ENCODE measurements around the gene UTP4. TPM values are rescaled to one million over a fixed set of nuclear protein-coding genes. Genes with fewer than 3 reads are reported as not detected.

Gene UTP4
- total RNA-seq, 1 experiment from 2014 or later = 125 TPM

DNA sequence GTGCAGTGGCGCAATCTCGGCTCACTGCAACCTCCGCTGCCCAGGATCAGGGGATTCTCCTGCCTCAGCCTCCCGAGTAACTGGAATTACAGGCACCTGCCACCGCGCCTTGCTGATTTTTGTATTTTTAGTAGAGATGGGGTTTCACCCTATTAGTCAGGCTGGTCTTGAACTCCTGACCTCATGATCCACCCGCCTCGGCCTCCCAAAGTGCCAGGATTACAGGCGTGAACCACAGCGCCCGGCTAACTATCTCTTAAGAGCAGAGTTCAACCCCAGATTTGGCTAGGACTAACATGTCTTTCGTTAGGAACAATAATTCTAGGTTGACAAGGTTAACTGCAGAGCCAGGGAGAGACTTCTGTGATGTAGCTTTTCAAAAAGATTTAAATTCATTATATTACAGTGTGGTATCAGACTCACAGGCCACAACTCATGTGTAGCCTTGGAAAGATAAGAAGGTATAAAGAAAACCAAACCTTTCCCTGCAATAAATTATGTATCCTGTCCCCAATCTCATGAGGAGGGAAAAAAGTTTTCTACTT, 4.4 kb upstream of the UTP4 start:
- Histone ChIP-seq H3K79me2 (ENCODE audit: insufficient read depth, low read length) (peaks cover 98% of the 10 kb centered on the region), H3K27me3 (ENCODE audit: insufficient read depth, low read length) (no peaks in the 10 kb centered on the region), H3K9ac (ENCODE audit: low read length) (no peak overlapping the region), H4K20me1 (ENCODE audit: insufficient read depth) (no peaks in the 10 kb centered on the region), H3K9me3 (ENCODE audit: control insufficient read depth in 1 of 2, insufficient read depth in 1 of 2, low read depth in 1 of 2, low read length in 2 of 2) (no peaks in the 10 kb centered on the region), H3K27ac (ENCODE audit: low read depth, low read length) (no peak overlapping the region), H2AFZ (ENCODE audit: low read depth, low read length, poor library complexity, severe bottlenecking) (no peak overlapping the region), H3K4me2 (ENCODE audit: low read length) (no peak overlapping the region), H3K36me3 (ENCODE audit: control insufficient read depth in 1 of 2, insufficient read depth in 2 of 2, low read length in 2 of 2) (peaks cover 0 to 10% of the 10 kb centered on the region in 2 experiments; a peak in 3 of 4 replicates), H3K9me2 (ENCODE audit: insufficient read depth) (no peaks in the 10 kb centered on the region), H3K4me3 (replicated peaks in 1 of 2; ENCODE audit: low read depth in 1 of 2, low read length in 2 of 2) (no peak overlapping the region), H3K4me1 (ENCODE audit: control insufficient read depth in 1 of 2, insufficient read depth in 2 of 2, low read length in 2 of 2) (peaks cover 5 to 17% of the 10 kb centered on the region in 2 experiments; a peak in 3 of 4 replicates)
- ChIA-PET CTCF (interaction anchor here (1.1 to 1.2 kb wide), 2 partner anchors 15 to 281 kb away, joined by 3 to 8 read pairs; no protein-coding TSS in a partner anchor), RAD21 (ENCODE audit: low non-redundant PET in 1 of 2, low total read pairs in 2 of 2, uncharacterized antibody in 2 of 2, unreplicated experiment in 2 of 2) (interaction anchor here in 1 of 2 experiments (0.6 kb wide), 1 partner anchor 16 kb away, joined by 3 read pairs; no protein-coding TSS in a partner anchor), POLR2A (no interaction called here)
- no peak for ATAC-seq
- intact Hi-C loops (cut with micrococcal nuclease) = loop anchor here (10.0 kb wide), 1 partner anchor 603 kb away; no protein-coding TSS in a partner anchor
- no TSS peak for BruUV-seq (replicated peaks)
- DNase-seq (ENCODE audit: low read depth, low spot score) = no peak
- TF ChIP-seq CEBPB (IDR thresholded peaks at IDR 0.05; ENCODE audit: low read depth) (no peak), EZH2 (IDR thresholded peaks at IDR 0.05) (no peak), EZH2phosphoT487 (IDR thresholded peaks at IDR 0.05; ENCODE audit: borderline replicate concordance) (no peak), JUND (IDR thresholded peaks at IDR 0.05) (no peak), ELF1 (IDR thresholded peaks at IDR 0.05; ENCODE audit: borderline replicate concordance, low read depth) (no peak), CBX3 (IDR thresholded peaks at IDR 0.05; ENCODE audit: low read depth) (no peak), POLR2AphosphoS5 (IDR thresholded peaks at IDR 0.05; ENCODE audit: low read depth, low read length) (no peak), POLR2A (IDR thresholded peaks at IDR 0.05; ENCODE audit: borderline replicate concordance, extremely low read depth, insufficient read depth, insufficient read length) (no peak), FOSL1 (IDR thresholded peaks at IDR 0.05; ENCODE audit: low read depth) (no peak), YY1 (IDR thresholded peaks at IDR 0.05; ENCODE audit: extremely low read depth, insufficient replicate concordance, low read depth, low read length) (no peak), SP1 (IDR thresholded peaks at IDR 0.05; ENCODE audit: low read depth) (no peak), RAD21 (IDR thresholded peaks at IDR 0.05; ENCODE audit: low read depth) (no peak)
- TF ChIP-seq, protein P1, sequence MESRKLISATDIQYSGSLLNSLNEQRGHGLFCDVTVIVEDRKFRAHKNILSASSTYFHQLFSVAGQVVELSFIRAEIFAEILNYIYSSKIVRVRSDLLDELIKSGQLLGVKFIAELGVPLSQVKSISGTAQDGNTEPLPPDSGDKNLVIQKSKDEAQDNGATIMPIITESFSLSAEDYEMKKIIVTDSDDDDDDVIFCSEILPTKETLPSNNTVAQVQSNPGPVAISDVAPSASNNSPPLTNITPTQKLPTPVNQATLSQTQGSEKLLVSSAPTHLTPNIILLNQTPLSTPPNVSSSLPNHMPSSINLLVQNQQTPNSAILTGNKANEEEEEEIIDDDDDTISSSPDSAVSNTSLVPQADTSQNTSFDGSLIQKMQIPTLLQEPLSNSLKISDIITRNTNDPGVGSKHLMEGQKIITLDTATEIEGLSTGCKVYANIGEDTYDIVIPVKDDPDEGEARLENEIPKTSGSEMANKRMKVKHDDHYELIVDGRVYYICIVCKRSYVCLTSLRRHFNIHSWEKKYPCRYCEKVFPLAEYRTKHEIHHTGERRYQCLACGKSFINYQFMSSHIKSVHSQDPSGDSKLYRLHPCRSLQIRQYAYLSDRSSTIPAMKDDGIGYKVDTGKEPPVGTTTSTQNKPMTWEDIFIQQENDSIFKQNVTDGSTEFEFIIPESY (IDR thresholded peaks at IDR 0.05; ENCODE audit: extremely low read depth, insufficient replicate concordance, low read length) = no peak
- TF ChIP-seq, protein P2, sequence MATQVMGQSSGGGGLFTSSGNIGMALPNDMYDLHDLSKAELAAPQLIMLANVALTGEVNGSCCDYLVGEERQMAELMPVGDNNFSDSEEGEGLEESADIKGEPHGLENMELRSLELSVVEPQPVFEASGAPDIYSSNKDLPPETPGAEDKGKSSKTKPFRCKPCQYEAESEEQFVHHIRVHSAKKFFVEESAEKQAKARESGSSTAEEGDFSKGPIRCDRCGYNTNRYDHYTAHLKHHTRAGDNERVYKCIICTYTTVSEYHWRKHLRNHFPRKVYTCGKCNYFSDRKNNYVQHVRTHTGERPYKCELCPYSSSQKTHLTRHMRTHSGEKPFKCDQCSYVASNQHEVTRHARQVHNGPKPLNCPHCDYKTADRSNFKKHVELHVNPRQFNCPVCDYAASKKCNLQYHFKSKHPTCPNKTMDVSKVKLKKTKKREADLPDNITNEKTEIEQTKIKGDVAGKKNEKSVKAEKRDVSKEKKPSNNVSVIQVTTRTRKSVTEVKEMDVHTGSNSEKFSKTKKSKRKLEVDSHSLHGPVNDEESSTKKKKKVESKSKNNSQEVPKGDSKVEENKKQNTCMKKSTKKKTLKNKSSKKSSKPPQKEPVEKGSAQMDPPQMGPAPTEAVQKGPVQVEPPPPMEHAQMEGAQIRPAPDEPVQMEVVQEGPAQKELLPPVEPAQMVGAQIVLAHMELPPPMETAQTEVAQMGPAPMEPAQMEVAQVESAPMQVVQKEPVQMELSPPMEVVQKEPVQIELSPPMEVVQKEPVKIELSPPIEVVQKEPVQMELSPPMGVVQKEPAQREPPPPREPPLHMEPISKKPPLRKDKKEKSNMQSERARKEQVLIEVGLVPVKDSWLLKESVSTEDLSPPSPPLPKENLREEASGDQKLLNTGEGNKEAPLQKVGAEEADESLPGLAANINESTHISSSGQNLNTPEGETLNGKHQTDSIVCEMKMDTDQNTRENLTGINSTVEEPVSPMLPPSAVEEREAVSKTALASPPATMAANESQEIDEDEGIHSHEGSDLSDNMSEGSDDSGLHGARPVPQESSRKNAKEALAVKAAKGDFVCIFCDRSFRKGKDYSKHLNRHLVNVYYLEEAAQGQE (IDR thresholded peaks at IDR 0.05; ENCODE audit: low read depth) = no peak
- TF ChIP-seq, protein P3, sequence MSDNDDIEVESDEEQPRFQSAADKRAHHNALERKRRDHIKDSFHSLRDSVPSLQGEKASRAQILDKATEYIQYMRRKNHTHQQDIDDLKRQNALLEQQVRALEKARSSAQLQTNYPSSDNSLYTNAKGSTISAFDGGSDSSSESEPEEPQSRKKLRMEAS (IDR thresholded peaks at IDR 0.05) = no peak
- TF ChIP-seq, protein P4, sequence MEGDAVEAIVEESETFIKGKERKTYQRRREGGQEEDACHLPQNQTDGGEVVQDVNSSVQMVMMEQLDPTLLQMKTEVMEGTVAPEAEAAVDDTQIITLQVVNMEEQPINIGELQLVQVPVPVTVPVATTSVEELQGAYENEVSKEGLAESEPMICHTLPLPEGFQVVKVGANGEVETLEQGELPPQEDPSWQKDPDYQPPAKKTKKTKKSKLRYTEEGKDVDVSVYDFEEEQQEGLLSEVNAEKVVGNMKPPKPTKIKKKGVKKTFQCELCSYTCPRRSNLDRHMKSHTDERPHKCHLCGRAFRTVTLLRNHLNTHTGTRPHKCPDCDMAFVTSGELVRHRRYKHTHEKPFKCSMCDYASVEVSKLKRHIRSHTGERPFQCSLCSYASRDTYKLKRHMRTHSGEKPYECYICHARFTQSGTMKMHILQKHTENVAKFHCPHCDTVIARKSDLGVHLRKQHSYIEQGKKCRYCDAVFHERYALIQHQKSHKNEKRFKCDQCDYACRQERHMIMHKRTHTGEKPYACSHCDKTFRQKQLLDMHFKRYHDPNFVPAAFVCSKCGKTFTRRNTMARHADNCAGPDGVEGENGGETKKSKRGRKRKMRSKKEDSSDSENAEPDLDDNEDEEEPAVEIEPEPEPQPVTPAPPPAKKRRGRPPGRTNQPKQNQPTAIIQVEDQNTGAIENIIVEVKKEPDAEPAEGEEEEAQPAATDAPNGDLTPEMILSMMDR (IDR thresholded peaks at IDR 0.05 in 2 of 3, conservative IDR thresholded peaks at IDR 0.05 in 1 of 3; ENCODE audit: borderline replicate concordance in 1 of 3, insufficient read depth in 1 of 3, low read depth in 2 of 3, low read length in 2 of 3) = no peak

All from HCT116 (cell line).